Adipocyte (in vitro differentiated cells): ENCODE measurements around the gene MICAL1.

ENCODE experiments used
- DNase-seq: peaks from one replicate; pipeline ENCODE4 v3.0.0-alpha.2; 2015; ENCODE audit warnings: low read depth
- H3K27me3 ChIP-seq: replicated peaks from 2 replicates; pipeline ENCODE4 v1.7.0; 2013; ENCODE audit warnings: mild to moderate bottlenecking, low read length, moderate library complexity; ENCODE audit not compliant: control insufficient read depth, insufficient read depth
- H3K36me3 ChIP-seq: 2 replicates; pipeline ENCODE4 v1.7.0; 2013; ENCODE audit warnings: low read length, mild to moderate bottlenecking, moderate library complexity; ENCODE audit not compliant: control insufficient read depth, insufficient read depth, severe bottlenecking
- H3K4me1 ChIP-seq: 2 replicates; pipeline ENCODE4 v1.7.0; 2013; ENCODE audit warnings: mild to moderate bottlenecking, low read length, moderate library complexity; ENCODE audit not compliant: control insufficient read depth, insufficient read depth
- H3K4me3 ChIP-seq: 2 replicates; pipeline ENCODE4 v1.7.0; 2013; ENCODE audit warnings: mild to moderate bottlenecking, low read length, moderate library complexity
- H3K9ac ChIP-seq: 2 replicates; pipeline ENCODE4 v1.7.0; 2013; ENCODE audit warnings: mild to moderate bottlenecking, low read length, moderate library complexity
- H3K9me3 ChIP-seq: 2 replicates; pipeline ENCODE4 v1.7.0; 2013; ENCODE audit warnings: mild to moderate bottlenecking, low read length, moderate library complexity; ENCODE audit not compliant: control insufficient read depth

Gene MICAL1

GRCh38 chr6:109475625-109476024, 20.1 kb upstream of the MICAL1 start:
- no peak overlapping the region for H3K9ac ChIP-seq
- H3K4me3 ChIP-seq, result no peak overlapping the region
- H3K9me3 ChIP-seq, result no peaks in the 10 kb centered on the region
- H3K27me3 ChIP-seq, result no peaks in the 10 kb centered on the region
- peaks cover 68% of the 10 kb centered on the region for H3K36me3 ChIP-seq
- peaks cover 34% of the 10 kb centered on the region for H3K4me1 ChIP-seq
- DNase-seq, result no peak

- DNase-seq, result no peak
- peaks cover 71% of the 10 kb centered on the region for H3K36me3 ChIP-seq
- H3K4me1 ChIP-seq, result peaks cover 29% of the 10 kb centered on the region
- H3K27me3 ChIP-seq, result no peaks in the 10 kb centered on the region
- H3K4me3 ChIP-seq, result no peak overlapping the region
- no peak overlapping the region for H3K9ac ChIP-seq
- H3K9me3 ChIP-seq, result no peaks in the 10 kb centered on the region
Measured at GRCh38 chr6:109474995-109475394, 19.4 kb upstream of the MICAL1 start.

- Histone ChIP-seq H3K36me3 (peaks cover 89% of the 10 kb centered on the region), H3K9ac (no peak overlapping the region), H3K27me3 (no peaks in the 10 kb centered on the region), H3K9me3 (no peaks in the 10 kb centered on the region), H3K4me1 (peaks cover 14% of the 10 kb centered on the region), H3K4me3 (no peak overlapping the region)
- no peak for DNase-seq
Measured at GRCh38 chr6:109473120-109473519, 17.5 kb upstream of the MICAL1 start.

- no peak for DNase-seq
- no peaks in the 10 kb centered on the region for H3K9me3 ChIP-seq
- peaks cover 6% of the 10 kb centered on the region for H3K4me1 ChIP-seq
- H3K9ac ChIP-seq, result no peak overlapping the region
- no peak overlapping the region for H3K4me3 ChIP-seq
- H3K36me3 ChIP-seq, result peaks cover 93% of the 10 kb centered on the region
- no peaks in the 10 kb centered on the region for H3K27me3 ChIP-seq
Measured at GRCh38 chr6:109472132-109472995, 16.8 kb upstream of the MICAL1 start.

- no peaks in the 10 kb centered on the region for H3K9me3 ChIP-seq
- no peaks in the 10 kb centered on the region for H3K27me3 ChIP-seq
- no peak overlapping the region for H3K4me3 ChIP-seq
- H3K36me3 ChIP-seq, result peaks cover 98% of the 10 kb centered on the region
- H3K9ac ChIP-seq, result no peak overlapping the region
- no peak for DNase-seq
- no peaks in the 10 kb centered on the region for H3K4me1 ChIP-seq
Measured at GRCh38 chr6:109471105-109471810, 15.7 kb upstream of the MICAL1 start.

GRCh38 chr6:109469591-109470189, 14.1 kb upstream of the MICAL1 start:
- Histone ChIP-seq H3K9me3 (no peaks in the 10 kb centered on the region), H3K9ac (no peak overlapping the region), H3K4me1 (no peaks in the 10 kb centered on the region), H3K4me3 (no peak overlapping the region), H3K36me3 (peaks cover 98% of the 10 kb centered on the region), H3K27me3 (no peaks in the 10 kb centered on the region)
- DNase-seq, result no peak

- Histone ChIP-seq H3K9me3 (no peaks in the 10 kb centered on the region), H3K27me3 (no peaks in the 10 kb centered on the region), H3K36me3 (peaks cover 98% of the 10 kb centered on the region), H3K4me1 (no peaks in the 10 kb centered on the region), H3K4me3 (no peak overlapping the region), H3K9ac (no peak overlapping the region)
- no peak for DNase-seq
Measured at GRCh38 chr6:109467696-109468095, 12.1 kb upstream of the MICAL1 start.

- Histone ChIP-seq H3K27me3 (no peaks in the 10 kb centered on the region), H3K4me3 (no peak overlapping the region), H3K9me3 (no peaks in the 10 kb centered on the region), H3K4me1 (no peaks in the 10 kb centered on the region), H3K9ac (no peak overlapping the region), H3K36me3 (peaks cover 98% of the 10 kb centered on the region)
- DNase-seq, result no peak
Measured at GRCh38 chr6:109466212-109466923, 10.8 kb upstream of the MICAL1 start.

GRCh38 chr6:109465772-109466171, 10.2 kb upstream of the MICAL1 start:
- Histone ChIP-seq H3K4me3 (no peak overlapping the region), H3K36me3 (peaks cover 97% of the 10 kb centered on the region), H3K9ac (no peak overlapping the region), H3K4me1 (no peaks in the 10 kb centered on the region), H3K9me3 (no peaks in the 10 kb centered on the region), H3K27me3 (no peaks in the 10 kb centered on the region)
- DNase-seq, result no peak

GRCh38 chr6:109461733-109462526, 6.4 kb upstream of the MICAL1 start:
- DNase-seq, result no peak
- peaks cover 58% of the 10 kb centered on the region for H3K36me3 ChIP-seq
- no peak overlapping the region for H3K4me3 ChIP-seq
- no peaks in the 10 kb centered on the region for H3K27me3 ChIP-seq
- H3K4me1 ChIP-seq, result peaks cover 9% of the 10 kb centered on the region
- no peaks in the 10 kb centered on the region for H3K9me3 ChIP-seq
- H3K9ac ChIP-seq, result no peak overlapping the region
